GM18520 (cell line): ENCODE data around the gene DUSP7.

Experiments used
- ATAC-seq: cut with Tn5 transposase; IDR thresholded peaks from one replicate; pipeline ENCODE4 v1.9.1; 2021; ENCODE audit not compliant: unreplicated experiment

DUSP7 gene

GRCh38 chr3:52013802-52014598, 42.4 kb downstream of the DUSP7 start:
- no peak for ATAC-seq

GRCh38 chr3:52012699-52013098, 43.7 kb downstream of the DUSP7 start:
- no peak for ATAC-seq

- ATAC-seq = no peak
These were observed 45.9 kb downstream of the DUSP7 start for GRCh38 chr3:52010431-52010830.

GRCh38 chr3:52007291-52007690, 49.1 kb downstream of the DUSP7 start:
- no peak for ATAC-seq

- no peak for ATAC-seq
These were observed 49.6 kb downstream of the DUSP7 start for GRCh38 chr3:52006820-52007133.

GRCh38 chr3:52006017-52006819, 50.2 kb downstream of the DUSP7 start:
- no peak for ATAC-seq

- ATAC-seq = no peak
These were observed 50.8 kb downstream of the DUSP7 start for GRCh38 chr3:52005571-52005986.

GRCh38 chr3:52004906-52005395, 51.4 kb downstream of the DUSP7 start:
- no peak for ATAC-seq

GRCh38 chr3:52004163-52004787, 52.1 kb downstream of the DUSP7 start:
- no peak for ATAC-seq

- ATAC-seq = no peak
These were observed 53.6 kb downstream of the DUSP7 start for GRCh38 chr3:52002748-52003147.

- ATAC-seq = no peak
These were observed 54.9 kb downstream of the DUSP7 start for GRCh38 chr3:52001443-52001974.

GRCh38 chr3:51999846-52000245, 56.5 kb downstream of the DUSP7 start:
- no peak for ATAC-seq
